Neural cell (in vitro differentiated cells): ENCODE results near the gene TFAM. TPM values are rescaled to one million over a fixed set of nuclear protein-coding genes. Genes with fewer than 3 reads are reported as not detected.
"Not testable (repeated sequence)": the region's sequence is repeated elsewhere in the genome, so short reads cannot be mapped to it uniquely, and the experiment has no call there.

Experiments used
- H2AFZ ChIP-seq: fragments of 200-600, 300-800 bp; sonication (generic), shearing (Covaris generic); 2 replicates; pipeline ENCODE4 v1.6.0; 2014; ENCODE audit warnings: low read depth, mild to moderate bottlenecking, antibody characterized with exemption, low read length, moderate library complexity
- H3F3A ChIP-seq: fragments of 200-600 bp; shearing (Covaris generic); 2 replicates; pipeline ENCODE4 v1.6.1; 2016; ENCODE audit warnings: mild to moderate bottlenecking, moderate library complexity, mixed read lengths, antibody characterized with exemption, low read length; ENCODE audit not compliant: insufficient read depth, poor library complexity, severe bottlenecking
- H3K27ac ChIP-seq: fragments of 200-600, 300-800 bp; sonication (generic), shearing (Covaris generic); 2 replicates; pipeline ENCODE4 v1.5.1; 2014; ENCODE audit warnings: mild to moderate bottlenecking, low read length, moderate library complexity
- H3K27me3 ChIP-seq: fragments of 300-800, 200-600 bp; sonication (generic), shearing (Covaris generic); 2 replicates; pipeline ENCODE4 v1.6.0; 2014; ENCODE audit warnings: mild to moderate bottlenecking, low read depth, low read length, moderate library complexity; ENCODE audit not compliant: insufficient read depth
- H3K36me3 ChIP-seq: fragments of 300-800, 200-600 bp; sonication (generic), shearing (Covaris generic); 2 replicates; pipeline ENCODE4 v1.5.1; 2014; ENCODE audit warnings: mild to moderate bottlenecking, antibody characterized with exemption, low read length, moderate library complexity; ENCODE audit not compliant: insufficient read depth
- H3K4me2 ChIP-seq: fragments of 300-800, 200-600 bp; sonication (generic), shearing (Covaris generic); 2 replicates; pipeline ENCODE4 v1.6.0; 2014; ENCODE audit warnings: mild to moderate bottlenecking, low read length
- H3K4me3 ChIP-seq: fragments of 300-800, 200-600 bp; sonication (generic), shearing (Covaris generic); 2 replicates; pipeline ENCODE4 v1.5.1; 2014; ENCODE audit warnings: mild to moderate bottlenecking, low read length, moderate library complexity
- H3K79me2 ChIP-seq: fragments of 200-600 bp; shearing (Covaris generic); replicated peaks from 2 replicates; pipeline ENCODE4 v1.6.0; 2014; ENCODE audit warnings: mild to moderate bottlenecking, low read length, moderate library complexity; ENCODE audit not compliant: insufficient read depth
- H3K9ac ChIP-seq: fragments of 300-800, 200-600 bp; sonication (generic), shearing (Covaris generic); 2 replicates; pipeline ENCODE4 v1.6.1; 2016; ENCODE audit warnings: mild to moderate bottlenecking, low read length, mixed read lengths
- H3K9me2 ChIP-seq: fragments of 200-600 bp; shearing (Covaris generic); 2 replicates; pipeline ENCODE4 v1.6.1; 2016; ENCODE audit warnings: mild to moderate bottlenecking, low read length, mixed read lengths; ENCODE audit not compliant: insufficient read depth
- H3K9me3 ChIP-seq: fragments of 200-600, 300-800 bp; sonication (generic), shearing (Covaris generic); 2 replicates; pipeline ENCODE4 v1.6.1; 2016; ENCODE audit warnings: mild to moderate bottlenecking, mixed run types, low read length, moderate library complexity, mixed read lengths
- H4K20me1 ChIP-seq: fragments of 200-600 bp; shearing (Covaris generic); 2 replicates; pipeline ENCODE4 v1.6.1; 2016; ENCODE audit warnings: mild to moderate bottlenecking, mixed run types; ENCODE audit not compliant: insufficient read depth
- EP300 ChIP-seq: fragments of 450-650 bp; conservative IDR thresholded peaks from 2 replicates; pipeline ENCODE4 v1.6.1; 2014; ENCODE audit warnings: antibody characterized with exemption, mild to moderate bottlenecking, moderate library complexity; ENCODE audit not compliant: poor library complexity, severe bottlenecking
- EZH2 ChIP-seq: fragments of 200-600, 300-800 bp; shearing (Covaris generic), sonication (generic); IDR thresholded peaks from 2 replicates; pipeline ENCODE4 v1.6.1; 2014; ENCODE audit warnings: antibody characterized with exemption, low read length, borderline replicate concordance, mild to moderate bottlenecking; ENCODE audit not compliant: insufficient read depth, poor library complexity, severe bottlenecking
- MXI1 ChIP-seq: fragments of 450-650 bp; conservative IDR thresholded peaks from 2 replicates; pipeline ENCODE4 v1.6.1; 2014; ENCODE audit warnings: antibody characterized with exemption, mild to moderate bottlenecking; ENCODE audit not compliant: poor library complexity, severe bottlenecking
- POLR2AphosphoS5 ChIP-seq: IDR thresholded peaks from 2 replicates; pipeline ENCODE4 v1.6.1; 2012
- RAD21 ChIP-seq: fragments of 450-650 bp; conservative IDR thresholded peaks from 2 replicates; pipeline ENCODE4 v1.6.1; 2014; ENCODE audit warnings: antibody characterized with exemption, mild to moderate bottlenecking, moderate library complexity
- SMC3 ChIP-seq: fragments of 450-650 bp; conservative IDR thresholded peaks from 2 replicates; pipeline ENCODE4 v1.6.1; 2014; ENCODE audit warnings: antibody characterized with exemption, mild to moderate bottlenecking, moderate library complexity; ENCODE audit not compliant: poor library complexity
- TAF1 ChIP-seq: IDR thresholded peaks from 2 replicates; pipeline ENCODE4 v1.6.1; 2012; ENCODE audit warnings: low read depth
- polyA plus RNA-seq: library from polyadenylated mRNA; depleted of rRNA; stranded (reverse); fragments of >200 nt; gene quantifications from 2 replicates; pipeline ENCODE4 v1.2.3, GENCODE V29; 2014
- TF ChIP-seq, protein P1 (sequence below): fragments of 450-650 bp; IDR thresholded peaks from 2 replicates; pipeline ENCODE4 v1.5.1; 2014; ENCODE audit warnings: antibody characterized with exemption, mild to moderate bottlenecking, moderate library complexity; ENCODE audit not compliant: poor library complexity, severe bottlenecking
- TF ChIP-seq, protein P2 (sequence below): IDR thresholded peaks from 2 replicates; pipeline ENCODE4 v1.6.1; 2012; ENCODE audit warnings: borderline replicate concordance

TFAM gene
- polyA plus RNA-seq, 1 donor from 2014 or later = 27.2 TPM

DNA sequence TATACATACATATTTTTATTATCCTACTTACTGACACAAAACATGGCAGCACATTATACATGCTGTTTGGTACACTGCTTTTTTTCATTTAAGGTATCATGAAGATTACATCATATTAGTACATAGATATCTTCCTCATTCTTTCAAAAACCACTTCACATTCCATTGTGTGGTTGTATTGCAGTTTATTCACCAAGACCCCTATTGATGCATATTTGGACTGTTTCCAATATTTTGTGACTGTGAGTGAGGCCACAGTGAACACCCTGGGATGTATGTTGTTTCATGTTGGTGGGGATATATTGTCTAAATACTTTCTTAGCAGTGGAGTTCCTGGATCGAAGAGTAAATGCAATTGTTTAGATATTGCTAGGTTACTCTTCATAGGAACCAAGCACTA lies 39.0 kb downstream of the TFAM start:
- Histone ChIP-seq H3K4me2 (no peak overlapping the region), H3K9me3 (no peaks in the 10 kb centered on the region), H3K9me2 (no peaks in the 10 kb centered on the region), H3K27ac (no peak overlapping the region), H2AFZ (no peak overlapping the region), H4K20me1 (no peaks in the 10 kb centered on the region), H3K9ac (no peak overlapping the region), H3K79me2 (no peaks in the 10 kb centered on the region), H3K4me3 (no peak overlapping the region), H3K36me3 (no peaks in the 10 kb centered on the region), H3F3A (no peaks in the 10 kb centered on the region), H3K27me3 (no peaks in the 10 kb centered on the region)
- TF ChIP-seq TAF1 = no peak
- TF ChIP-seq EP300 = no peak
- no peak for TF ChIP-seq SMC3
- TF ChIP-seq, protein P1, sequence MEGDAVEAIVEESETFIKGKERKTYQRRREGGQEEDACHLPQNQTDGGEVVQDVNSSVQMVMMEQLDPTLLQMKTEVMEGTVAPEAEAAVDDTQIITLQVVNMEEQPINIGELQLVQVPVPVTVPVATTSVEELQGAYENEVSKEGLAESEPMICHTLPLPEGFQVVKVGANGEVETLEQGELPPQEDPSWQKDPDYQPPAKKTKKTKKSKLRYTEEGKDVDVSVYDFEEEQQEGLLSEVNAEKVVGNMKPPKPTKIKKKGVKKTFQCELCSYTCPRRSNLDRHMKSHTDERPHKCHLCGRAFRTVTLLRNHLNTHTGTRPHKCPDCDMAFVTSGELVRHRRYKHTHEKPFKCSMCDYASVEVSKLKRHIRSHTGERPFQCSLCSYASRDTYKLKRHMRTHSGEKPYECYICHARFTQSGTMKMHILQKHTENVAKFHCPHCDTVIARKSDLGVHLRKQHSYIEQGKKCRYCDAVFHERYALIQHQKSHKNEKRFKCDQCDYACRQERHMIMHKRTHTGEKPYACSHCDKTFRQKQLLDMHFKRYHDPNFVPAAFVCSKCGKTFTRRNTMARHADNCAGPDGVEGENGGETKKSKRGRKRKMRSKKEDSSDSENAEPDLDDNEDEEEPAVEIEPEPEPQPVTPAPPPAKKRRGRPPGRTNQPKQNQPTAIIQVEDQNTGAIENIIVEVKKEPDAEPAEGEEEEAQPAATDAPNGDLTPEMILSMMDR = no peak
- no peak for TF ChIP-seq POLR2AphosphoS5
- no peak for TF ChIP-seq EZH2
- TF ChIP-seq RAD21 = no peak
- TF ChIP-seq, protein P2, sequence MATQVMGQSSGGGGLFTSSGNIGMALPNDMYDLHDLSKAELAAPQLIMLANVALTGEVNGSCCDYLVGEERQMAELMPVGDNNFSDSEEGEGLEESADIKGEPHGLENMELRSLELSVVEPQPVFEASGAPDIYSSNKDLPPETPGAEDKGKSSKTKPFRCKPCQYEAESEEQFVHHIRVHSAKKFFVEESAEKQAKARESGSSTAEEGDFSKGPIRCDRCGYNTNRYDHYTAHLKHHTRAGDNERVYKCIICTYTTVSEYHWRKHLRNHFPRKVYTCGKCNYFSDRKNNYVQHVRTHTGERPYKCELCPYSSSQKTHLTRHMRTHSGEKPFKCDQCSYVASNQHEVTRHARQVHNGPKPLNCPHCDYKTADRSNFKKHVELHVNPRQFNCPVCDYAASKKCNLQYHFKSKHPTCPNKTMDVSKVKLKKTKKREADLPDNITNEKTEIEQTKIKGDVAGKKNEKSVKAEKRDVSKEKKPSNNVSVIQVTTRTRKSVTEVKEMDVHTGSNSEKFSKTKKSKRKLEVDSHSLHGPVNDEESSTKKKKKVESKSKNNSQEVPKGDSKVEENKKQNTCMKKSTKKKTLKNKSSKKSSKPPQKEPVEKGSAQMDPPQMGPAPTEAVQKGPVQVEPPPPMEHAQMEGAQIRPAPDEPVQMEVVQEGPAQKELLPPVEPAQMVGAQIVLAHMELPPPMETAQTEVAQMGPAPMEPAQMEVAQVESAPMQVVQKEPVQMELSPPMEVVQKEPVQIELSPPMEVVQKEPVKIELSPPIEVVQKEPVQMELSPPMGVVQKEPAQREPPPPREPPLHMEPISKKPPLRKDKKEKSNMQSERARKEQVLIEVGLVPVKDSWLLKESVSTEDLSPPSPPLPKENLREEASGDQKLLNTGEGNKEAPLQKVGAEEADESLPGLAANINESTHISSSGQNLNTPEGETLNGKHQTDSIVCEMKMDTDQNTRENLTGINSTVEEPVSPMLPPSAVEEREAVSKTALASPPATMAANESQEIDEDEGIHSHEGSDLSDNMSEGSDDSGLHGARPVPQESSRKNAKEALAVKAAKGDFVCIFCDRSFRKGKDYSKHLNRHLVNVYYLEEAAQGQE = no peak
- TF ChIP-seq MXI1 = no peak

DNA sequence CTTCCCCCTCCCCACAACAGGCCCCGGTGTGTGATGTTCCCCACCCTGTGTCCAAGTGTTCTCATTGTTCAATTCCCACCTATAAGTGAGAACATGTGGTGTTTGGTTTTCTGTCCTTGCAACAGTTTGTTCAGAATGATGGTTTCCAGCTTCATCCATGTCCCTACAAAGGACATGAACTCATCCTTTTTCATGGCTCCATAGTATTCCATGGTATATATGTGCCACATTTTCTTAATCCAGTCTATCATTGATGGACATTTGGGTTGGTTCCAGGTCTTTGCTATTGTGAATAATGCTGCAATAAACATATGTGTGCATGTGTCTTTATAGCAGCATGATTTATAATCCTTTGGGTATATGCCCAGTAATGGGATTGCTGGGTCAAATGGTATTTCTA lies 43.2 kb downstream of the TFAM start:
- H2AFZ ChIP-seq, H3K4me2 ChIP-seq, H3K9ac ChIP-seq, H3K27me3 ChIP-seq, H3K9me3 ChIP-seq, H4K20me1 ChIP-seq, H3K36me3 ChIP-seq, H3K27ac ChIP-seq, H3K79me2 ChIP-seq, H3F3A ChIP-seq, H3K4me3 ChIP-seq, H3K9me2 ChIP-seq: not testable (repeated sequence)

DNA sequence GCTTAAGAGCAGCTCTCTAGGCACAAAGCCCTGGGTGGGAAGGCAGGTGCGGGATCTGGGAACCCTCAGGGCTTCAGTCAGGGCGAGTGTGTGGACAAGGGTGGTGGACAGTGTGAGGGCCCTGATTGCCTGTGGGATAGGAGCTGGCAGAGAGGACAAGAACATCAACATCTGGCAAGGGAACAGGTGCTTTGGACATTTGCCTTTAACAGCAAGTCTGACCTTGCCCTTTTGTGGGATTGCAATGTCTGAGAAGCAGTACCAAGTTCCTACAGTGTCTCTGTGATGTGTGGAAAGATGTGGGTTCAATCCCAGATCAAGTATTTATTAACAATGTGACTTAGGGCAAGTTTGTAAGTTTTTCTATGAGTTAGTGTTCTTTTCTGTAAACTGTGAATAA lies 46.7 kb downstream of the TFAM start:
- TF ChIP-seq MXI1 (no peak), POLR2AphosphoS5 (no peak), RAD21 (no peak), EP300 (no peak), TAF1 (no peak), SMC3 (no peak)
- Histone ChIP-seq H4K20me1 (no peaks in the 10 kb centered on the region), H3K79me2 (no peaks in the 10 kb centered on the region), H3K9ac (no peak overlapping the region), H2AFZ (no peak overlapping the region), H3K4me3 (no peak overlapping the region), H3K27ac (no peak overlapping the region), H3F3A (no peaks in the 10 kb centered on the region), H3K4me2 (no peak overlapping the region), H3K9me3 (no peaks in the 10 kb centered on the region), H3K9me2 (no peaks in the 10 kb centered on the region), H3K36me3 (no peaks in the 10 kb centered on the region), H3K27me3 (no peaks in the 10 kb centered on the region)
